ENCODE measurements around the gene PRKCD. TPM values are rescaled to one million over a fixed set of nuclear protein-coding genes. Genes with fewer than 3 reads are reported as not detected.

The PRKCD gene
- total RNA-seq, 4 donors from 2014 or later: 27.9 to 31.3 (median 29.3) TPM

- Histone ChIP-seq H3K27me3 (no peaks in the 10 kb centered on the region), H3K27ac (no peak overlapping the region), H3K36me3 (no peaks in the 10 kb centered on the region), H3K4me1 (no peaks in the 10 kb centered on the region), H3K4me3 (no peak overlapping the region), H3K9me3 (no peaks in the 10 kb centered on the region)
- no peak for TF ChIP-seq CTCF (IDR thresholded peaks at IDR 0.05)
- TF ChIP-seq POLR2A (IDR thresholded peaks at IDR 0.05): no peak
- no peak for TF ChIP-seq POLR2AphosphoS5 (IDR thresholded peaks at IDR 0.05)
- no peak for TF ChIP-seq EP300 (IDR thresholded peaks at IDR 0.05)
- 73% methylated on average over 9 of the region's 9 CpGs for WGBS
- DNase-seq (ENCODE audit: low spot score in 2 of 2): no peak
Measured at GRCh38 chr3:53211706-53212702, 51.0 kb downstream of the PRKCD start.

GRCh38 chr3:53213276-53213675 lies 52.3 kb downstream of the PRKCD start:
- no peak overlapping the region for H3K4me3 ChIP-seq
- H3K27ac ChIP-seq: no peak overlapping the region
- no peak for TF ChIP-seq POLR2A (IDR thresholded peaks at IDR 0.05)
- TF ChIP-seq POLR2AphosphoS5 (IDR thresholded peaks at IDR 0.05): no peak
- no peak for TF ChIP-seq CTCF (IDR thresholded peaks at IDR 0.05)
- no peak for TF ChIP-seq EP300 (IDR thresholded peaks at IDR 0.05)
- WGBS: 89% methylated on average over 7 of the region's 7 CpGs
- no peaks in the 10 kb centered on the region for H3K36me3 ChIP-seq
- H3K9me3 ChIP-seq: no peaks in the 10 kb centered on the region
- no peaks in the 10 kb centered on the region for H3K4me1 ChIP-seq
- no peaks in the 10 kb centered on the region for H3K27me3 ChIP-seq
- DNase-seq (ENCODE audit: low spot score in 2 of 2): no peak

- Histone ChIP-seq H3K4me1 (no peaks in the 10 kb centered on the region), H3K4me3 (no peak overlapping the region), H3K27me3 (no peaks in the 10 kb centered on the region), H3K9me3 (no peaks in the 10 kb centered on the region), H3K36me3 (no peaks in the 10 kb centered on the region), H3K27ac (no peak overlapping the region)
- TF ChIP-seq EP300 (IDR thresholded peaks at IDR 0.05) (no peak), POLR2AphosphoS5 (IDR thresholded peaks at IDR 0.05) (no peak), CTCF (IDR thresholded peaks at IDR 0.05) (no peak), POLR2A (IDR thresholded peaks at IDR 0.05) (no peak)
- DNase-seq (ENCODE audit: low spot score in 2 of 2): no peak
- WGBS: 56% methylated on average over 2 of the region's 2 CpGs
Measured at GRCh38 chr3:53215816-53216215, 54.8 kb downstream of the PRKCD start.

GRCh38 chr3:53216723-53217122 lies 55.7 kb downstream of the PRKCD start:
- no peak for DNase-seq (ENCODE audit: low spot score in 2 of 2)
- TF ChIP-seq POLR2A (IDR thresholded peaks at IDR 0.05) (no peak), CTCF (IDR thresholded peaks at IDR 0.05) (no peak), EP300 (IDR thresholded peaks at IDR 0.05) (no peak), POLR2AphosphoS5 (IDR thresholded peaks at IDR 0.05) (no peak)
- Histone ChIP-seq H3K4me3 (no peak overlapping the region), H3K27ac (no peak overlapping the region), H3K4me1 (no peaks in the 10 kb centered on the region), H3K9me3 (no peaks in the 10 kb centered on the region), H3K27me3 (no peaks in the 10 kb centered on the region), H3K36me3 (no peaks in the 10 kb centered on the region)
- WGBS: 63% methylated on average over 3 of the region's 3 CpGs

GRCh38 chr3:53217175-53217574 lies 56.2 kb downstream of the PRKCD start:
- Histone ChIP-seq H3K4me3 (no peak overlapping the region), H3K27me3 (no peaks in the 10 kb centered on the region), H3K27ac (no peak overlapping the region), H3K4me1 (no peaks in the 10 kb centered on the region), H3K36me3 (no peaks in the 10 kb centered on the region), H3K9me3 (no peaks in the 10 kb centered on the region)
- no peak for TF ChIP-seq EP300 (IDR thresholded peaks at IDR 0.05)
- 63% methylated on average over 2 of the region's 2 CpGs for WGBS
- no peak for DNase-seq (ENCODE audit: low spot score in 2 of 2)
